SKM-1 (cell line): ENCODE results near the gene STPG4.

Experiments used
- DNase-seq: peaks from one replicate; lab custom pipeline; 2025; ENCODE audit not compliant: unreplicated experiment; lab: John Stamatoyannopoulos, UW

STPG4 gene

DNA sequence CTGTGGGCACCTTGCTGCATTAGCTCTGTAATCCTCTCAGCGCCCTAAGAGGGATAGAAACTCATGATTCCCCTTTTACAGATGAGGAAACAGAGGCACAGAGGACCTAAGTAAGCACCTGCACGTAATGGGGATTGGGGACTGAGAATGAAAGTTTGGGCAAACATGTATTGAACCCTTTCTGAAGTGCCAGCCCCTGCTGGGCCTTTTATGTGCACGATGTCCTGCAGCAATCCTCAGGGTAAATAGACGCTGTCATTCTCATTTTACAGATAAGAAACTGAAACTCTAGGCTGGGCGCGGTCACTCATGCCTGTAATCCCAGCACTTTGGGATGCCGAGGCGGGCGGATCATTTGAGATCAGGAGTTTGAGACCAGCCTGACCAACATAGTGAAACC, 117.4 kb downstream of the STPG4 start:
- no peak for DNase-seq
